Activated CD4-positive, alpha-beta T cell treated with anti-CD3 and anti-CD28 coated beads for 48 hours (primary cell): ENCODE results near the gene PHEX.

Experiments
- DNase-seq: peaks from one replicate; pipeline ENCODE4 v3.0.0-alpha.2; 2020

Gene PHEX

GRCh38 chrX:22041907-22042530, 9.9 kb downstream of the PHEX start:
- peak; percentile 38 for DNase-seq

GRCh38 chrX:22043872-22044271, 11.7 kb downstream of the PHEX start:
- no peak for DNase-seq

DNA sequence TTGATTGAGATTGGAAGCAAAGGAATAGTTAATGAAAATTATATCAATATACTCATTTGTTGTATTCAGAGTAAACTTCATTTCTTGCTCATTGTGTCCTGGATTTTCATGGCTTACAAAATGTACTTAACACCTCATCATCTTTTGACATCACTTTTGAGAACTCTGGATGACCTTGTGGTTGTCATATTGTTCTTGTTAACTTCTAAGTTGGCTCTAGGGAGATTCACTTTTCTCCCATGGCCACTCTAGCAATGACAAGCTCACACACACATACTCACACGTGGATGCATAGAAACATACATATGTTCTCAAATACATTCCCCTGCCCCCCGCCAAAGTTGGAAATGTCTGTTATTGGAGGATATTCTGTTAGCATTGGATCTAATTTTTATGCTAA, 15.3 kb downstream of the PHEX start:
- DNase-seq: no peak

- no peak for DNase-seq
Observed at GRCh38 chrX:22053481-22053880, 21.4 kb downstream of the PHEX start.

GRCh38 chrX:22056235-22056634, 24.1 kb downstream of the PHEX start:
- DNase-seq: no peak

DNA sequence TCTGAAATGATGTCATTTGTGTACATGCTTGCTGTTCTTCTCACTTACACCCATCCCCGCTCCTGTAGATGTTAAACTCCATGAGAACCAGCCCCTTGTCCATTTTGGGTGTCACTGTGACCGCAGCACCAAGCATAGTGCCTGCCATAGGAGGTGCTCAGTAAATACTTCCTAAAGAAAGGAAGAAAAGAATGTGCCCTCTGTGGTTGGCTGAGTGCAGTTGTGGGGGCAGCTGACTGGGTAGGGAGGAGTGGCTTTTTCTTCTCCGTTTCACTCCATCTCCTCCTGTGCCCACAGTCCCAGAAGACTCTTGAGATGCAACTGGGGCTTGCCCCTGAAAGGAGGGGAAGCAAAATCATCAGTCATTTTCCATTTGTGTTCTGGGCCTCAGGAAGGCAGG, 25.5 kb downstream of the PHEX start:
- DNase-seq: no peak

- no peak for DNase-seq
Observed at GRCh38 chrX:22059775-22060174, 27.6 kb downstream of the PHEX start.

GRCh38 chrX:22060415-22061280, 28.5 kb downstream of the PHEX start:
- DNase-seq: peak; percentile 42

GRCh38 chrX:22063284-22063683, 31.2 kb downstream of the PHEX start:
- peak; percentile 49 for DNase-seq

GRCh38 chrX:22069586-22069985, 37.5 kb downstream of the PHEX start:
- DNase-seq: no peak

GRCh38 chrX:22073928-22074327, 41.8 kb downstream of the PHEX start:
- no peak for DNase-seq

GRCh38 chrX:22078117-22078516, 46.0 kb downstream of the PHEX start:
- no peak for DNase-seq

DNA sequence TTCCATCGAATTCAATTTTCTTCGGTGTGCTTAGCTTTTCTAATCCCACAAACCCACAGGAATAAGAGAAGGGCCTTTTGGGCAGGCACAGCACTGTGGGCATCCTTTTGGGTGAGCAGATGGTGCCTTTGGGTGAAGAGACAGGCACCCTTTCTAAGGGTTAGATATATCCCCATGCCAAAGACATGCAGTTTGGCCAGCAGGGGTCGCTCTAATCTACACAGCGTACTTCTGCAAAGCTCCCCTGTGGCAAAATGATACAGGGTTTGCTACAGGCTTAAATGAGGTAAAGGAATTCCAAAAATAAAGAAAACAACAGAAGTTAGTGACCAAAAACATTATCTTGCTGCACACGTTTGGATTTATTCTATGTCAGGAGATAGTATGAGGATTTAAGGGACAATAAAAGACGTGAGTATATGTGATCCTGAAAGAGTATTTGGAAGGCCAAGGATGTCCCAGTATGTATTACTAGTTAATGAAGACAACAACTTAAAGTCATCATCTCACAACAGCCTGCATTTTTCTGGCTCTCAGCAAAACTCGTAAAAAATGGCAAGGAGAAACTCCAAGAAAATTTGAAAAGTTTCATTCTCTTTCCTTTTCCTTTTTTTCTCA, 49.5 kb downstream of the PHEX start:
- peak; percentile 70 for DNase-seq

DNA sequence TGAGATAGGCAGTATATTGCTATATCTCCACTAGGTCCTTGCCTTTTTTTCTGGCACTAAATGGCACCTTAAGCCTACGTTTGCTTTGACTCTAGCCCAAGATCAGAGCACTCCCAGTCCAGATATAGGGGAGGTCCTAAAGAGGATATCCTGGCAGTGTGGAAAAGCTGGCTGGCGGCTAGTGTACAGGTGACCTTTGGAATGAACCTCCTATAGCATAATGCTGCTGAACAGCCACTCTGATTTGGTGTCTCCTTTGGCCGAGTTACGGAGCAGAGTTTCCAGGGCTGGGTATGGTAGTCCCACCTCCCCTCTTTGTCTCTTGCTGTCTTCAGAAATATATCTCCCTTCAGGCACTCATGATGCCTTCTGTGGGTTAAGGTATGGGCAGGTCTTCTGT, 53.9 kb downstream of the PHEX start:
- DNase-seq: no peak

- DNase-seq: no peak
Observed at GRCh38 chrX:22087011-22087557, 55.0 kb downstream of the PHEX start.

- no peak for DNase-seq
Observed at GRCh38 chrX:22088326-22088725, 56.2 kb downstream of the PHEX start.

GRCh38 chrX:22090181-22090580, 58.1 kb downstream of the PHEX start:
- no peak for DNase-seq

DNA sequence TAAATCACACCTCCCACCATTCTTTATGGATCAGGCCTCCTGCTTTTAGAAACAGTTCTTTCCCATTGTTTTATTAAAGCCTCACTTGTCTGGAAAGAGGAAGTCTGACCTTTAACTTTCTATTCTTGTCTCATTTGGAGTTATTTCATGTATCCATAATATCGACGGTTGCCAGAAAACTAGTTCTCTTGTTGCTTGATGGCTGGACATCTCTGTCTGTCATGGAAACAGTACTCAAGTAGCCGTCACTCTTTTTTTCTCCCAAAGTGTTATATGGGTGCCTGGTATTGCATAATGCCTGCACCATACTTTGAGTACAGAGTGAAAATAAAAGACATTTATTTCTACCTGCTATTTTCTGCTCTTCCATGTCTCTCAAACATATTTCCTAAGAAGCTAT, 61.4 kb downstream of the PHEX start:
- DNase-seq: no peak

GRCh38 chrX:22095286-22095685, 63.2 kb downstream of the PHEX start:
- no peak for DNase-seq

DNA sequence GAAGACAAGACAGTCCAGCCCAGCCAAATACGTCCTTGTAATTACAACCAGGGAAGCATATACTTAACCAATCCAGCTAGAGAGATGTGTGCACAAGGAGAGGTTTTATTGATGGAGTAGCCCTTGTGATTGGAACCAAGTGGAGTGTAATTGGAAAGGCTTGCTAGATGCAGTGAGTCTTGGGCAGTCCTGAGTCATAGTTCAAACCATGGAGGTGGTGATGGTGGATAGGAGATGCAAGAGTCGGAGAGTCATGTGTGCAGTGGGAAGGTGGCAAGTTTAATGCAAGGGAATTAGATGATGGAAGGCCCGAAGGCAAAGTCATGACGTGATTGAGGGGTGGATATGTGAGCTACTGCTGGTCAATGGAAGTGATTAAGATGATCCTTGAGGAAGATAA, 63.7 kb downstream of the PHEX start:
- no peak for DNase-seq

DNA sequence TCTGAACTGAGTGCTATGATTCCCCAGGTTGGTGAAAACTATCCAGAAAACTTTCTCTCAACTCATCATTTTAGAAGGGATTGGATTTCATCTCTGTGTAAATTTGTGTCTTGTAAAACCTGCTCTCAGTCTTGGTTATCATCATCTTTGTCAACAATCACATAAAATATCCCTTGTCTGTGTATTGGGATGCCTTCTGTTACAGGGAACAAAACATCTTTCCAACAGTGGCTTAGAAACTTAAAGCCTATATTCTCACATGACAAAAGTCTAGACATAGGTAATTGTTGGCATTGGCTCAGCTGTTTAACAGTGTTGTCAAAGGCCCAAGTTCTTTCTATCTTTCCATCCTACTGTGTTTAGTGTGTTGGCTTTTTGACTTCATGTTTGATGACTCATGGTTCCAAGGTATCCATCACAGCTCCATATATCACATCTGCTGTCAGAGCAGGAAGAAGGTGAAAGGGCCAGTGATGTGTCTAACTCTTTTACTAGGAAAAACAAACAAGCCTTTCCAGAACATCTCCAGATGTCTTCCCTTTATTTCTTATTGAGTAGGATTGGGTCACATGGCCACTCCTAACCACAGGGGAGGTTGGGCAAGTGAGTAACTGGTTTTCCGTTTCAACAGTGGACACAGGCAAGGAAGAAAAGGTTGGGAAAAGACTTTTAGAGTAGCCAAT, 65.0 kb downstream of the PHEX start:
- DNase-seq: no peak

DNA sequence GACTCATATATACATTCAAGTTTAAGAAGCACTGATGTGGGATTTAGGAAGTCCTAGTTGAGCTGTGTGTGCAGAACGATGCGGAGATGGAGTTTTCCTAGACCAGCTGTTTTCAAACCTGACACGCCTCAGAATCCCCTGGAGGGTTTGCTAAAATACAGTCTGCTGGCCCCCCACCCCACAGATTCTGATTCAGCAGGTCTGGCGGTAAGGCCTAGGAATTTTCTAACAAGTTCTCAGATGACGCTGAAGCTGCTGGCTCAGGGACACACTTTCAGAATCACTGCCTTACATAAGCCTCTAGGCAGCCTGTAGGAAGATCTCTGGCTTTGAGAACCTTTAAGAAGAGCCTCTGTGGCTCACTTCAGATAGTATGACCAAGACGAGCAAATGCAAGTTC, 73.1 kb downstream of the PHEX start:
- no peak for DNase-seq

- no peak for DNase-seq
Observed at GRCh38 chrX:22105971-22106370, 73.8 kb downstream of the PHEX start.
